ENCODE results near the gene FAM234A.
"Not testable (repeated sequence)": the region's sequence is repeated elsewhere in the genome, so short reads cannot be mapped to it uniquely, and the experiment has no call there.

Gene FAM234A

DNA sequence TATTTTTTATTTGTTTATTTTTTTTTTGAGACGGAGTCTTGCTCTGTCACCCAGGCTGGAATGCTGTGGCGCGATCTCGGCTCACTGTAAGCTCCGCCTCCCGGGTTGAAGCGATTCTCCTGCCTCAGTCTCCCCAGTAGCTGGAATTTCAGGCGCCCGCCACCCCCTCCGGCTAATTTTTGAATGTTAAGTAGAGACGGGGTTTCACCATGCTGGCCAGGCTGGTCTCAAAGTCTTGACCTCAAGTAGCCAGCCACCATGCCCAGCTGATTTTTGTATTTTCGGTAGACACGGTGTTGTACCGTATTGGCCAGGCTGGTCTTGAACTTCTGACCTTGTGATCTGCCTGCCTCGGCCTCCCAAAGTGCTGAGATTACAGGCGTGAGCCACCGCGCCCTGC, 4.3 kb upstream of the FAM234A start:
- not testable (repeated sequence) for DNase-seq (ENCODE audit: low spot score)

- no peak for DNase-seq (ENCODE audit: low spot score)
Measured at GRCh38 chr16:230949-231348, 3.7 kb upstream of the FAM234A start.

- no peak for DNase-seq (ENCODE audit: low spot score)
Measured at GRCh38 chr16:239948-240277, 5.3 kb downstream of the FAM234A start.

GRCh38 chr16:240559-240958, 5.9 kb downstream of the FAM234A start:
- DNase-seq (ENCODE audit: low spot score): no peak

DNA sequence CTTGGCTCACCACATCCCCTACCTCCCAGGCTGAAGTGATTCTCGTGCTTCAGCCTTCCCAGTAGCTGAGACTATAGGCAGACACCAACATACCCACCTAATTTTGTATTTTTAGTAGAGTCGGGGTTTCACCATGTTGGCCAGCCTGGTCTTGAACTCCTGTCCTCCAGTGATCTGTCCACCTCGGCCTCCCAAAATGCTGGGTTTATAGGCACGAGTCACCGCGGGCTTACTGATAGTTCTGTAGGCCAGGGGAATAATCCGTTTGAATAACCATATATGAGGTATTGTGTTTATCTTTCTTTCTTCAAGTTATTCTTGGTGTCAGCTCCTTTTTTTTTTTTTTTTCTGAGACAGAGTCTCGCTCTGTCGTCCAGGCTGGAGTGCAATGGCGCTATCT, 7.7 kb downstream of the FAM234A start:
- DNase-seq (ENCODE audit: low spot score): no peak

- DNase-seq (ENCODE audit: low spot score): no peak
Measured at GRCh38 chr16:243348-243747, 8.7 kb downstream of the FAM234A start.

GRCh38 chr16:245105-245504, 10.5 kb downstream of the FAM234A start:
- no peak for DNase-seq (ENCODE audit: low spot score)

- no peak for DNase-seq (ENCODE audit: low spot score)
Measured at GRCh38 chr16:247027-247426, 12.4 kb downstream of the FAM234A start.

GRCh38 chr16:249431-249830, 14.8 kb downstream of the FAM234A start:
- DNase-seq (ENCODE audit: low spot score): no peak

DNA sequence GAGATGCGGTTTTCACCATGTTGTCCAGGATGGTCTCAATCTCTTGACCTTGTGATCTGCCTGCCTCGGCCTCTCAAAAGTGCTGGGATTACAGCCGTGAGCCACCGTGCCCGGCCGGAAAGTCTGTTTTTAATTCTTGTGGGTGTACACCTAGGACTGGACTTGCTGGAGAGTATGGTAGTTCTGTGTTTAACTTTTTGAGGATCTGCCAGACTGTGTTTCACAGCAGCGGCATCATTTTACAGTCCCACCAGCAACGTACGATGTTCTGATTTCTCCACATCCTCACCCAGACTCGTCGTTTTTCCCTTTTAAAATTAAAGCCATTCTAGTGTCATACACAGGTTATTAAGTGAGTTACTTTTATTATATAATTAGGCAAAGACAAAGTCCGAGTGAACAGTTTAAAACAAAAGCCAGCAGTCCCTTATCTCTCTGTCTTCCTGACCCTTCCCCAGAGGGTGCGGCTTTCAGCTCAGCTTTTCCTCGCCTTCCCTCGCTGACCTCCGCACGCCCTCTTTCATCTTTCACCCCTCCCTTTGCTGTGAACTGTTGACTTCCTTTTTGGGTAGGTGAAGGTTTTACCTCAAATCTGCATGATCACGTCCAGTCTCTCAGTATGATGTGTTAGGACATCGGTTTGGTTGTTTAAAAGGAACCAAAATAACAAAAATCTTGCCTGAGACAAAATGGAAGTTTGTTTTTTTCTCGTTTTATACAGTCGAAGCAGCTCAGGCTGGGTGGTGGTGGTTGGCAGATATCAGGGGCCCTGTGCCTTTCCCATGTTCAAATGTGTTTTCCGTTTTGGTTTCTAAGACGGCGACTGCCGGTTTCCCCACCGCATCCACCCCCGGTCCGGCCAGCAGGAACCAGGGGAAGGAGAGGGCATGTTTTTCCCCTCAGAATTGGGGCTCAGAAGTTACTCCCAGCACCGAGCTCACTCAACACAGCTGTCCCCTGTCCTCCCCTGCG, 18.0 kb downstream of the FAM234A start:
- no peak for DNase-seq (ENCODE audit: low spot score)

- no peak for DNase-seq (ENCODE audit: low spot score)
Measured at GRCh38 chr16:253833-254232, 19.2 kb downstream of the FAM234A start.

DNA sequence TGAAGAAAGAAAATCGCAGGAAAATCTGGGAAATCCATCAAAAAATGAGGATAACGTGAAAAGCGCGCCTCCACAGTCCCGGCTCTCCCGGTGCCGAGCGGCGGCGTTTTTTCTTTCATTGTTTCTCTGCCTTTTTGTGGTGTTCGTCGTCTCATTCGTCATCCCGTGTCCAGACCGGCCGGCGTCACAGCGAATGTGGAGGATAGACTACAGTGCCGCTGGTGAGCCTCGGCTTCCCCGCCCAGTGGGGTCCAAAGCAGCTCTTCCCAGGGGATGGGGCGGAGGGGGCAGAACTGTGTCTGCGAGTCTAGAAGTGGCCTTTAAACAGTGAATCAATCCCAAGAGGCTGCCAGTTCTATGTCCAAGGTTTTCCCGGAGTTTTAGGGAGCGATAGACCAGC, 19.8 kb downstream of the FAM234A start:
- DNase-seq (ENCODE audit: low spot score): no peak

DNA sequence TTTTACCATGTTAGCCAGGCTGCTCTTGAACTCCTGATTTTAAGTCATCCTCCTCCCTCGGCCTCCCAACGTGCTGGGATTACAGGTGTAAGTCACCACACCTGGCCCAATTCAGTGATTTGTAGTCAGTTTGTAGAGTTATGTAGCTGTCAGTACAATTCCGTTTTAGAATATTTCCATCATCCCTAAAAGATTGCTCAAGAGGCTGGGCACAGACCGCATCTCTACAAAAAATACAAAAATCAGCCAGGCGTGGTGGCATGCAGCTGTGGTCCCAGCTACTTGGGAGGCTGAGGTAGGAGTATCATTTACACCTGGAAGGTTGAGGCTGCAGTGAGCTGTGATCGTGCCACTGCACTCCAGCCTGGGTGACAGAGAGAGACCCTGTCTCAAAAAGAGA, 20.6 kb downstream of the FAM234A start:
- no peak for DNase-seq (ENCODE audit: low spot score)

DNA sequence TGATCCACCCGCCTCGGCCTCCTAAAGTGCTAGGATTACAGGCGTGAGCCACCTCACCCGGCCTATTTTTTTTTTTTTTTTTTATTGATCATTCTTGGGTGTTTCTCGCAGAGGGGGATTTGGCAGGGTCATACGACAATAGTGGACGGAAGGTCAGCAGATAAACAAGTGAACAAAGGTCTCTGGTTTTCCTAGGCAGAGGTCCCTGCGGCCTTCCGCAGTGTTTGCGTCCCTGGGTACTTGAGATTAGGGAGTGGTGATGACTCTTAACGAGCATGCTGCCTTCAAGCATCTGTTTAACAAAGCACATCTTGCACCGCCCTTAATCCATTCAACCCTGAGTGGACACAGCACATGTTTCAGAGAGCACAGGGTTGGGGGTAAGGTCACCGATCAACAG, 23.5 kb downstream of the FAM234A start:
- not testable (repeated sequence) for DNase-seq (ENCODE audit: low spot score)

DNA sequence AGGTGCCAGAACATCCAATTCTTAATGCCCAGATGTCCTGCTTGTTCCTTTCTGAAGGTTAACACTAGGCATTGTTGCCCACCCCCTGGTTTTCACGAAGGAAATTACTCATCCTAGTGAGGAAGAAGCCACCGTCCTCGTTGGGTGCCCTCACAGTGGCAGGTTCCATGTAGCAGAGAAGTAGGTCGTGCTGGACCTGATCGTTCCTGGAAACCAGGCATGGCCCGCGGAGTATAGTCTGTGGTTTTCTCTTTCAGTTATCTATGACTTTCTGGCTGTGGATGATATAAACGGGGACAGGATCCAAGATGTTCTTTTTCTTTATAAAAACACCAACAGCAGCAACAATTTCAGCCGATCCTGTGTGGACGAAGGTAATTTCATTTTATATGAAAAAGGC, 24.6 kb downstream of the FAM234A start:
- DNase-seq (ENCODE audit: low spot score): no peak

- no peak for DNase-seq (ENCODE audit: low spot score)
Measured at GRCh38 chr16:259814-260253, 25.2 kb downstream of the FAM234A start.

DNA sequence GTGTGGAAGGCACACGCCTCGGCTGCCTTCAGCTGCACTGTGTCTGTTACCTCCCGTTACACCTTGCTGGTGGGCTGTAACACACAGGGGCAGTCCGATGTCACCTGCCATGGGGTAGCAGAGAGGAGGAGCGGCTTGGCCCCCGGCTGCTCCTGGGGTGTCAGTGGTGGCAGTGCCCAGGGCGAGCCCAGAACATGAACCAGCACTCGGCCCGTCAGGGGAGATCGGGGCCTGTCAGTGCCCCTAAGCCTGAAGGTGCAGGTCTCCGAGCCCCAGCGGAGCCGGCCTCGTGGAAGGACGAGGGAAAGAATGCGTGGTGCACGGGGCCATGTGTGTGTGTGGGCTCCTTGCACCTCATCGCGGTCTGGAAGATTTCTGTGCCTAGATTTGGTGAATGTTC, 25.7 kb downstream of the FAM234A start:
- DNase-seq (ENCODE audit: low spot score): no peak

DNA sequence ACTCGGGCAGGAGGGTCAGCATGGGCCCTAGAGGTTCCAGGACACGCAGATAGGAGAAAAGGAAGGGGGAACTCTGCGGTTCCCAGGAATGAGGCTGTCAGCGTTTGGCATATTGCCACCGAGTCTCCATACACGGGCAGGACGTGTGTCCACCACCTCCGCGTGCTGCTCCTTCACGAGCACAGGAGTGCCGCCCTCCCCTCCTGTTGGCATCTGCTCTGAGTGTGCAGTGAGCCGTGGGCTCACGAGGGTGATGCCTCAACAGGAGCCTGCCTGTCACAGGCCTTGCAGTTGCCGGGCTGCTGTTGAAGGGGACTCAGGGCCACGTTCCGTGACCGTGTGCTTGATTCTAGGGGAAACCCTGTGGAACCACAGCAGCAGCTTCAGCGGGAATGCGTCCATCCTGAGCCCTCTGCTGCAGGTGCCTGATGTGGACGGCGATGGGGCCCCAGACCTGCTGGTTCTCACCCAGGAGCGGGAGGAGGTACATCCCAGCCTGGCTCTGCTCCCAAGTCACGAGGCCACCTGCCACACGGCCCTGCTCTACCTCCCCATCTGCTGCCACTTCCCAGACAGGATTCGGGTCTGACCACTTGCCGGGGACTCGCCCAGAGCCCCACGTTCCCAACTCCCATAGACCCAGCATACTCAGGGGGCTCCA, 26.5 kb downstream of the FAM234A start:
- no peak for DNase-seq (ENCODE audit: low spot score)

DNA sequence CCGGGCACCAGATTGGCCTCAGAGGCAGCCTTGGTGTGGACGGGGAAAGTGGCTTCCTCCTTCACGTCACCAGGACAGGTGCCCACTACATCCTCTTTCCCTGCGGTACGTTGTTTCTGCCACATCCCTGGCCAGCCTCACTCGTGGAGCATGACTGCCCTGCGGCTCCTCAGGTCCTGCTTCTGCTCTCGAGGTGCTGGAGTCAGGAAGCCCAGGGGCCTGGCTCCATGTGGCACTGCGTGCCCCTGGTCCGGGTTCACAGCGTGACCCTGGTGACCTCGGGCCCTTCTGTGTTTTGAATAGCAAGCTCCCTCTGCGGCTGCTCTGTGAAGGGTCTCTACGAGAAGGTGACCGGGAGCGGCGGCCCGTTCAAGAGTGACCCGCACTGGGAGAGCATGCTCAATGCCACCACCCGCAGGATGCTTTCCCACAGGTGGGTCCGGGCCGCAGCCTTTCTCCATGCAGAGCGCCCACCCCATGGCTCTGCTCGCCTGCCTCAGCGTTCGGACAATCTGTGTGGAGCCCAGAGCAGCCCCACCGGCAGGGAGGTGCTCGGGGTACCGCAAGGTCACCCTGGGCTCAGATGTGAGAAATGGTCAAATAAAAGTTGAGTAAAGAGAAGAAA, 27.6 kb downstream of the FAM234A start:
- DNase-seq (ENCODE audit: low spot score): no peak

GRCh38 chr16:263182-263774, 28.7 kb downstream of the FAM234A start:
- DNase-seq (ENCODE audit: low spot score): no peak

DNA sequence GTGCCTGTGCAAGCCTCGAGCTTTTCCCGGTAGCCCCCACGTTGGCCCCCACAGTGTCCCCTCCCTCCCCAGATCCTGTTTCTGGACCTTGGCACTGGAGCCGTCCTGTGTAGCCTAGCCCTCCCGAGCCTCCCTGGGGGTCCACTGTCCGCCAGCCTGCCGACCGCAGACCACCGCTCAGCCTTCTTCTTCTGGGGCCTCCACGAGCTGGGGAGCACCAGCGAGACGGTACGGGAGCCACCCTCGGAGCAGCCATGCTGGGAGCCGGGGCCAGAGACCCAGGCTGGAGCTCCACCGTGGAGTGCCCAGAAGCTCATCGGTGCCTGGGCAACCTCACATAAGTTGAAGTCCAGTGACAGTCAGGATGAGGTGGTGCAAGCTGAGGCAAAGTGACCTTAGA, 29.3 kb downstream of the FAM234A start:
- DNase-seq (ENCODE audit: low spot score): no peak

DNA sequence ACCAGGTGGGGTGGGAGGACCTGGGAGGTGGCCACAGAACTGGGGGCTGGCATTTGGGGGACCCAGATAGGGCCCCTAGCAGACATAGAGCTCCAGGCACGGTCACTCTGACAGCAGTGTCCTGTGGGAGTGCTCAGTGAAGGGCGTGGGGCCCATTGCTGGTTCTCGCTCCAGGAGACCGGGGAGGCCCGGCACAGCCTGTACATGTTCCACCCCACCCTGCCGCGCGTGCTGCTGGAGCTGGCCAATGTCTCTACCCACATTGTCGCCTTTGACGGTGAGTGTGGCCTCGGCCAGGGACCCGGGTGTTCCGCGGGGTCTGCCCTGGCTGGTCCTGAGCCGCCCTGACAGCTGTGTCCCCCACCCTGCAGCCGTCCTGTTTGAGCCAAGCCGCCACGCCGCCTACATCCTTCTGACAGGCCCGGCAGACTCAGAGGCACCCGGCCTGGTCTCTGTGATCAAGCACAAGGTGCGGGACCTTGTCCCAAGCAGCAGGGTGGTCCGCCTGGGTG, 29.9 kb downstream of the FAM234A start:
- no peak for DNase-seq (ENCODE audit: low spot score)

Data from D341Med (cell line).